Measurements from ENCODE around the gene NMB.
"Not testable (repeated sequence)": the region's sequence is repeated elsewhere in the genome, so short reads cannot be mapped to it uniquely, and the experiment has no call there.

NMB gene

GRCh38 chr15:84654689-84655453 is 3.1 kb downstream of the NMB start:
- peak; percentile 42 for DNase-seq (ENCODE audit: low read depth, low spot score)

DNA sequence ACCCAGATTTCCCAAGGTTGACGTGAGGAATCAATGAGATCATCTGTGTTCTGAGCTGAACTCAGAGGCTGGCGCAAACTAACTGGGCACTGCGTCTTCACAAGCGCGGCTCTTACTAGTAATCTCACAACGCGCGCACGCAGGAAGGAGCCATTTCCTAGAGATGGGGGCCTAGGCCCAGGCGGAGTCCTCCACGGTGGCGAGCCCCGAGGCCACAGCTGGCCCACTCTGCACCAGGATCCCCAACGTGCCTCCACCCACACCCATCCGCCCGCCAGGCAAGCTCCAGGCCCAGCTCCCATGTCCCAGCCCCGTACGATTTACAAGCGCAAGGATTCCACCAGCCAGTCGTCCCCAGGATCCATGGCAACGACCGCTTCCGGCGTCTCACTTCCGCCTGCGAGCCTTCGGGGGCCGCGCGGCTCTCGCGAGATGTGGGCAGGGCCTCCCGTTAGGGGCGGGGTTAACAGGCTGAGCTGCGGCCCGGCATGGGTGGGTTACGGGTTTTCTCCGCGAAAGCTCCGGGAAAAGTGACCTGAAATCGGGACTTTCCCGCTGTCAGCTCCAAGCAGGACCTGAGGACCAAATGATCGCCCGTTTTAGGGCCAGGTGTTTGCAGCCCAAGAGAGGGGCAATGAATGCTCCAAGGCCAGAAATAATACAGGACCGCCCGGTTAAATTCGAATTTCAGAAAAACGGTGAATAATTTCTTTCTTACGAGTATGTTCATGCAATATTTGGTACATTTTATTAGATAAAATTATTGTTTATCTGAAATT is 3.9 kb downstream of the NMB start, which contains the start of gene WDR73:
TSS of gene WDR73 (minus strand) at position 374 of the 779 bp plus-strand sequence. CDS start at position 365, 9 bp downstream.
- DNase-seq (ENCODE audit: low read depth, low spot score), result peak; percentile 48

GRCh38 chr15:84653584-84653909 is 4.5 kb downstream of the NMB start:
- no peak for DNase-seq (ENCODE audit: low read depth, low spot score)

DNA sequence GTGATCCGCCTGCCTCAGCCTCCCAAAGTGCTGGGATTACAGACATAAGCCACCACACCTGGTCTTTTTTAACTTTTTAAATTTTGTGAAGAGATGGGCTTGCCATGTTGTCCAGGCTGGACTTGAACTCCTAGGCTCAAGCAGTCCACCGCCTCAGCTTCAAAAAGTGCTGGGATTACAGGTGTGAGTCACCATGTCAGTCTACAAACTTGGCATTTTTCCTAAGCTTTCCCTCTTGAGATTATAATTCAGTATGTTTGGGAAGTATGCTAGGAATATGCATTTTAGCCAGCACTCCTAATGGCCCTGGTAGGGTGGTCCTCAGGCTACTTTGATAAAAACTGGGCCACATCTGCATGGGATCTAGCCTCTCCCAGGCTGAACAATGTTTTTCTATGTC is 8.3 kb downstream of the NMB start:
- no peak for DNase-seq (ENCODE audit: low read depth, low spot score)

GRCh38 chr15:84648539-84648938 is 9.5 kb downstream of the NMB start:
- DNase-seq (ENCODE audit: low read depth, low spot score), result no peak

GRCh38 chr15:84647726-84648125 is 10.3 kb downstream of the NMB start:
- DNase-seq (ENCODE audit: low read depth, low spot score), result no peak

DNA sequence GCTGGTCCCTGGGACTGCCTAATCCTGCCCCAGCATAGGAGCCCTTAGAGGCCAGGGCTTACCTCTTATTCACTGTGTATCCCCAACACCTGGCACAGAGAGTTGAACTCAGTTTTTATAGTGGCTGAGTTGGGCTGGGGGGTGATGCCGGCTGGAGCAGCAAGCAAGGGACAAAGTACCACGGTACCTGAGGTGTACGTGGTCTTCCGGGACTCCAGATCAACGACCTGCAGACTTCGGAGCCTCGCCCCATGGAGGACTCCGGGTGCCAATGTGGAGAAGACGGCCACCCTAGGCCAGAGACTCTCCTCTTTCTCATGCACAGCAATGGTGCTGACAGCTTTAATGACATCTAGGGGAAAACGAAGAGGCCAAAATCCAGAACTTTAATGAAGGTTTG is 12.0 kb downstream of the NMB start:
- DNase-seq (ENCODE audit: low read depth, low spot score), result no peak

- no peak for DNase-seq (ENCODE audit: low read depth, low spot score)
These were observed 12.5 kb downstream of the NMB start for GRCh38 chr15:84645496-84645895.

DNA sequence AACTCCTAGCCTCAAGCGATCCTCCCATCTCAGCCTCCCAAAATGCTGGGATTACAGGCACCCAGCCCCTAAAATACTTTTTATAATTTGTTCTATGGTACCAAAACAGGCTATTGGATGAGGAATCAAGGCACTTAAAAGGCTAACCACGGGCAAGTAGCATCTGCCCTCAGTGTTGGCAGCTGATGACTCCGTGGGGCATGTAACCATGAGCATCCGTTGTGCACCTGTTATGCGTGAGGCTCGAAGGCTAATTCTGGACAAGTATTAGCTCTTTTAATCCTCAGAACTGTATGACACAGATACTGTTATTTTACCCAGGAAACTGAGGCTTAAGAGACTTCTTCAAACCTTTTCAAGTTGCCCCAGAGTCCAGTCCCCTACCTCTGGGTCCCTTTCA is 14.2 kb downstream of the NMB start:
- no peak for DNase-seq (ENCODE audit: low read depth, low spot score)

DNA sequence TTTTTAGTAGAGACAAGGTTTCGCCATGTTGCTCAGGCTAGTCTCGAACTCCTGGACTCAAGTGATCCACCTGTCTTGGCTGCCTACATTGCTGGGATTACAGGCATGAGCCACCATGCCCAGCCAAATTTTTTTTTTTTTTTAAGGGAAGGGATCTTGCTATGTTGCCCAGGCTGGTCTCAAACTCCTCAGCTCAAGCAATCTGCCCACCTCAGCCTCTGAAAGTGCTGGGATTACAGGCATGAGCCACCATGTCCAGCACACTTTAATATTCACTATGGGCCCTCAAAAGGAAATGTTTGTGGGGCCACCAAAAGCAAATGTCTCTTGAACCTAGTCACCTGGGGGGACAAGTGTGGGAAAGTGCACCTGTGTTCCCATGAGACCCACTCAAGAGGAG is 15.4 kb downstream of the NMB start:
- not testable (repeated sequence) for DNase-seq (ENCODE audit: low read depth, low spot score)

GRCh38 chr15:84641871-84642270 is 16.1 kb downstream of the NMB start:
- DNase-seq (ENCODE audit: low read depth, low spot score), result not testable (repeated sequence)

DNA sequence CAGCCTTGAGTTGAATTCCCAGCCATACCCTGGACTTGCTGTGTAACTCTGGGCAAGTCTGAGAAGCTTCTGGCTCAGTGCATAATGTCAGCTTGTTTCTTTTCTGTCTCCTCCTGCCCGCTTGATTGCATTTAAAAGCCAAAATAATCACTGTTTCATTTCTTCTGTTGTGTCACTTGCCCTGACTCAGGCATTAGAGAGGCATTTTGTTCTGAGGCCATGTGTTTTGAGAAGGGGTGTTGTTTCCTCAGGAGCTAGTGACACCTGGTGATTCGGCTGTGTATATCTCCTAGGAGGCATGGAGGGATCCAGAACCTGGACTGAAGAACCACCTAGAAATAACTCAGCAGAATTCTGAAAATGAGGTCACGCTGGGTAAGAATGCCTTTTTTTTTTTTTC is 19.9 kb downstream of the NMB start:
- no peak for DNase-seq (ENCODE audit: low read depth, low spot score)

DNA sequence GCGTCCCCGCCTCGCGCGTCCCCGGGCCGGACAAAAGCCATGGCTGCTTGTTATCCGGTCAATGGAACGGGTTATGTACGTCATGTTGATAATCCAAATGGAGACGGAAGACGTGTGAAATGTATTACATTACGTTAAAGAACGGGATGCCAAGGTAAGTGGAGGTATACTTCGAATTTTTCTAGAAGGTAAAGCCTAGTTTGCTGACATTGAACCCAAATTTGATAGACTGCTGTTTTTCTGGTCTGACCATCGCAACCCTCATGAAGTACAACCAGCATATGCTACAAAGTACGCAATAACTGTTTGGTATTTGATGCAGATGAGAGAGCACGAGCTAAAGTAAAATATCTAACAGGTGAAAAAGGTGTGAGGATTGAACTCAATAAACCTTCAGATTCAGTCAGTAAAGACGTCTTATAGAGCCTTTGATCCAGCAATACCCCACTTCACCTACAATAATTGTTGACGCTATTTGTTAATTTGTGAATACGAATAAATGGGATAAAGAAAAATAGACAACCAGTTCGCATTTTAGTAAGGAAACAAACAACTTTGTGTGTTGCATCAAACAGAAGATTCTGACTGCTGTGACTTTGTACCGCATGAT is 23.7 kb downstream of the NMB start:
- DNase-seq (ENCODE audit: low read depth, low spot score), result no peak

DNA sequence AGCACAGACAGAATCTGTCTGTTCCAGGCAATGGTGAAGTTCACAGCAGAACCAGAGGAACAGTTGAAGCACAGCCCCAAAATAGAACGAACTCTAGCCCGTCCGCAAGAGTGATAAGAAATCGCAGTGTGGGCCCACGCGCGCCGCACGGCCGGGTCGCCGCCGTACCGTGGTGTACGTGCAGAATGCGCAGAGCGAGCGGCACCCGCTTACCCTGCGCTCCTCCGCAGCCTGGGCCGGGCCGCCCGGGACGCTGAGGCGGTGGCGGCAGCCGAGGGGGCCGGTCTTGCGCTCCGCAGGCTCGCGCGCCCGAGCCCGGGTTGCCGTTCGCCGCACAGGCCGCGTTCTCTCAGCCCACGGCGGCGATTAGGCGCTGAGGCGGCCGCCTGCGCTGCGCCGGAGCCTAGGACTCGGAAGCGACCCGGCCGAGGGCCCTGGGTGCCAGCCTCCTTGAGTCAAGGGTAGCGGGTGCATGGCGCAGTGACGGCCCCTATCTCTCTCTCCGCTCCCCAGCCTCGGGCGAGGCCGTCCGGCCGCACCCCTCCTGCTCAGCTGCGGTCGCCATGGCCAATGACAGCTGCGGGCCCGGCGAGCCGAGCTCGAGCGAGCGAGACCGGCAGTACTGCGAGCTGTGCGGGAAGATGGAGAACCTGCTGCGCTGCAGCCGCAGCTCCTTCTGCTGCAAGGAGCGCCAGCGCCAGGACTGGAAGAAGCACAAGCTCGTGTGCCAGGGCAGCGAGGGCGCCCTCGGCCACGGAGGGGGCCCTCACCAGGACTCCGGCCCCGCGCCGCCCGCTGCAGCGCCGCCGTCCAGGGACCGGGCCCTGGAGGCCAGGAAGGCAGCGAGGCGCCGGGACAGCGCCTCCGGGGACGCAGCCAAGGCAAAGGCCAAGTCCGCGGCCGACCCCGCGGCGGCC is 24.4 kb downstream of the NMB start:
- no peak for DNase-seq (ENCODE audit: low read depth, low spot score)

GRCh38 chr15:84631706-84632272 is 26.2 kb downstream of the NMB start:
- DNase-seq (ENCODE audit: low read depth, low spot score), result no peak

DNA sequence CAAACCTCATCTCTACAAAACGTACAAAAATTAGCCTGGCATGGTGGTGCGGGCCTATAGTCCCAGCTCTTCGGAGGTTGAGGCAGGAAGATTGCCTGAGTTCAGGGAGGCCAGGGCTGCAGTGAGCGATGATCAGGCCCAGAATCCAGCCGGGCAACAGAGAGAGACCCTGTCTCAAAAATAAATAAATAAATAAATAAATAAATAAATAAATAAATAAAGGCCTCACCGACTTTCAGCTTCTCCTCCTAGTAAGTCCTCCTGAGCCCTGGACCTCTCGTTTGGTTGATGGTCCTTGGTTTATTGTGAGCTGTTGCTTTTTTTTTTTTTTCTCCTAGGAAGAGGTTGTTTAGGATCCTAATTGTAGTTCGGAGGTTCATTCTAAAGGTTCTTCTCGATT is 29.0 kb downstream of the NMB start:
- DNase-seq (ENCODE audit: low read depth, low spot score), result no peak

DNA sequence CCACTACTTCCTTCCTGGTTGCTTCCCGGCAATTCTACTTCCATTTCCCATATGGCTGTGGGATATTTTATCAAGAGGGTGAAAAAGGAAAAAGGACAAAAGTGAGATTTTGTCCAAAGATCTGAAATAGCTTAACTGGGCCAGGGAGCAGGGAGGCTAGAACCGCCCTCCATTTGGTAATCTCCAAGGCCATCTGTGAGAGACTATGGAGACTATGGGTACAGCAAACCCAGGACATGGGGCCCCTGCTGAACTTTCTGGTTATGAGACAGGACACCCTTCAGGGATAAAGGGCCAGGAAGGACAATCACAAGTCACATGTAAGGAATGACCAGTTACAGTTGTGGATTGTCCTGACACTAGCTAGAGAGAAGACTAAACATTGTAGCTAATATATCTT is 32.9 kb downstream of the NMB start:
- DNase-seq (ENCODE audit: low read depth, low spot score), result no peak

DNA sequence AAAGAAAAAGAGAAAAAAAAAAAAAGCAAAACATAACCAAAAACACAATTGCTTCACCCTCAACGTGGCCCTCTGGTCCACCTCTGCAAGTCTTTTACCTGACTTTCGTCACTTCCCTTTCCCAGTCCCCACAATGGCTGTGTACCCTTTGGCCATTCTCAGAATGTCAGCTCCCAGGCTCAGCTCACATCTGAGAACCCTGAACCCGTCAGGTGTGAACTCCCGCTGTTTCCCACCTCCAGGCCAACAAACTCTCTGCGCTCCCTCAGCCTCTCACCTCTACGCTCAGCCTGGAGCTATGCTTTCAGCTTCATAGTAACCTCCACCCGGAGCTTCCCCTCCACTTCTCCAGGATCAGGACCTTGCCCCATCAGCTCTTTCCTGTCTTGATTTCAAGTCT is 33.6 kb downstream of the NMB start:
- no peak for DNase-seq (ENCODE audit: low read depth, low spot score)

DNA sequence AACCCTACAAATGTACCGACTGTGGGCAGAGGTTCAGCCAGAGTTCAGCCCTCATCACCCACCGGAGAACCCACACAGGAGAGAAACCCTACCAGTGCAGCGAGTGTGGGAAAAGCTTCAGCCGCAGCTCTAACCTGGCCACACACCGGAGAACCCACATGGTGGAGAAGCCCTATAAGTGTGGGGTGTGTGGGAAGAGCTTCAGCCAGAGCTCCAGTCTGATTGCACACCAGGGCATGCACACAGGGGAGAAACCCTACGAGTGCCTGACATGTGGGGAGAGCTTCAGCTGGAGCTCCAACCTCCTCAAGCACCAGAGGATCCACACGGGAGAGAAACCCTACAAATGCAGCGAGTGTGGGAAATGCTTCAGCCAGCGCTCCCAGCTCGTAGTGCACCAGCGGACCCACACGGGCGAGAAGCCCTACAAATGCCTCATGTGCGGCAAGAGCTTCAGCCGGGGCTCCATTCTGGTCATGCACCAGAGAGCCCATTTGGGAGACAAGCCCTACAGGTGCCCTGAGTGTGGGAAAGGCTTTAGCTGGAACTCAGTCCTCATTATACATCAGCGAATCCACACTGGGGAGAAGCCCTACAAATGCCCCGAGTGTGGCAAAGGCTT is 36.5 kb downstream of the NMB start:
- DNase-seq (ENCODE audit: low read depth, low spot score), result no peak

DNA sequence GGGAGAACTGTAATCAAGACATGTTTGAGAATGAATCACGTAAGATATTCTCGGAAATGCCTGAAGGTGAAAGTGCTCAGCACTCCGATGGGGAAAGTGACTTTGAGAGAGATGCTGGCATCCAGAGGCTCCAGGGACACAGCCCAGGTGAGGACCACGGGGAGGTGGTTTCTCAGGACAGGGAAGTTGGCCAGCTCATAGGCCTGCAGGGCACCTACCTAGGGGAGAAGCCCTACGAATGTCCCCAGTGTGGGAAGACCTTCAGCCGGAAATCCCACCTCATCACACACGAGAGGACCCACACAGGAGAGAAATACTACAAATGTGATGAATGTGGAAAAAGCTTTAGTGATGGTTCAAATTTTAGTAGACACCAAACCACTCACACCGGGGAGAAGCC is 37.4 kb downstream of the NMB start:
- DNase-seq (ENCODE audit: low read depth, low spot score), result no peak

DNA sequence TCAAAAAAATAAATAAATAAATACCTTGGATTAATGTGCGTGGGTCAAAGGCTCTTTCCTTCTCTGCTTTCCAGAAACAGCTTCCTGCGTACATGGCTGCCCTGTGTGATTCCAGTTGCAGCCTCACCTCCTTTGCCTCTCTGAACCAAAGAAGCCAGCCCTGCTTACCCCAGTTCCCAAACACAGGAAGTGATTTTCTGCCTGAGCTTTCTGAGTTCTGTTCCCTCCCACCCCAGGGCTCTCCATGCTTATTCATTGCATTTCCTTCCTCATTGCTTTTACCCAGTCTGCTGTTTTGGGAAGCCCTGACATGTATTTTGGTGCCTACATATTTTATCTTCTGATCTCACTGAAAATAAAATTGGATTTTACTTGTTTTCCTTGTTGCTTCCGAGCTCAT is 41.8 kb downstream of the NMB start:
- DNase-seq (ENCODE audit: low read depth, low spot score), result no peak
